NCI-H1436 (cell line): ENCODE measurements around the gene CTSD.
A peak's percentile ranks its signal among the peaks of the same experiment; 100 is the strongest.

Experiments used
- DNase-seq: peaks from one replicate; lab custom pipeline; 2025; lab: John Stamatoyannopoulos, UW

CTSD gene

GRCh38 chr11:1755692-1756561 is 7.8 kb downstream of the CTSD start:
- peak; percentile 21 for DNase-seq

DNA sequence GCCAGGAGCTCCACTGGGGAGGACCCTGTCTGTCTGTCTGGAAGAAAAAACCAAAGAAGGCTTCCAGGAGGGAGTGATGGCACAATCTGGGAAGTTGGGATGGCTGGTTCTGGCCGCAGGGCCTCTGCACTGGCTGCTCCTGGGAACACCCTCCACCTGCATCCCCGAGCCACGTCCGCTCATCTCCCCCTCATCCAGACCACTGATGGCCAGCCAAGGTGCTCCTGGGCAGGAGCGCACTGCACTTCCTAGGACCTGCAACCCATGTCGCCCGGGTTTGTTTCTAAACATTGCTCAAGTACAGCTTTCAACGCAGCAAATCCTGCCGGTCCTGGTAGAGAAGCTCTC is 8.4 kb downstream of the CTSD start:
- DNase-seq = no peak

GRCh38 chr11:1754376-1755150 is 9.2 kb downstream of the CTSD start:
- no peak for DNase-seq

DNA sequence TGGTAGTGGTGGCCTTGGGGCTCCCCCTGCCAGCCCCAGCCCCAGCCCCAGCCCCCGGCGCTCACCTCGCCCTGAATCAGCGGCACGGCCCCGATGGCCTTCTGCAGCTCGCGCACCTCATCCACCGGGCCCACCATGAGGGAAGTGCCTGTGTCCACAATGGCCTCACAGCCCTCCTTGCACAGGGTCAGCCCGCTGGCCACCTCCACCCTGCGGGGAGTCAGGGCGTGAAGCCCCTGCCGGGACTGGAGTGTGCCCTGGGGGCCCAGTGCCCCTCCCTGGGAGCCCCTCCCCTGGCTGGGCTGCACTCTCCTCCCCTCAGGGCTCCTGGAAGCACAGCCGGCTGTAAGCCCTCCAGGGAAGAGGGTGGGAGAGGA is 9.8 kb downstream of the CTSD start:
- DNase-seq = no peak

- no peak for DNase-seq
Observed at GRCh38 chr11:1753229-1753928, 10.3 kb downstream of the CTSD start.

DNA sequence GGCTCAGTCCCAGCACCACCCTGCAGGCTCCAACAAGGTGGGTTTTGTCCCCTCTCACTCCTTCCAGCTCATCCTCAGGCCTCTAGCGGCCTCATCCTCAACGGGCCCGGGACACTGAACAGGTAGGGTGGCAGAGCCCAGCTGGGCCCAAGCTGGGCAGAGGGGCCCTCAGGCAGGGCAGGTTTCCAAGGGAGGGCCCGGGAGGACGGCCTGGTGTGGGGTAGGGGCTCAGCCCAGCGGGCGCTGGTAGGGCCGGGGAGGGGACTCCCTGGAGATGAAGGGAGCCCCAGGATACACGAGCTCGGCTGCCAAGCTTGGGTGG is 10.9 kb downstream of the CTSD start:
- DNase-seq = no peak

GRCh38 chr11:1751999-1752906 is 11.5 kb downstream of the CTSD start:
- DNase-seq = no peak

DNA sequence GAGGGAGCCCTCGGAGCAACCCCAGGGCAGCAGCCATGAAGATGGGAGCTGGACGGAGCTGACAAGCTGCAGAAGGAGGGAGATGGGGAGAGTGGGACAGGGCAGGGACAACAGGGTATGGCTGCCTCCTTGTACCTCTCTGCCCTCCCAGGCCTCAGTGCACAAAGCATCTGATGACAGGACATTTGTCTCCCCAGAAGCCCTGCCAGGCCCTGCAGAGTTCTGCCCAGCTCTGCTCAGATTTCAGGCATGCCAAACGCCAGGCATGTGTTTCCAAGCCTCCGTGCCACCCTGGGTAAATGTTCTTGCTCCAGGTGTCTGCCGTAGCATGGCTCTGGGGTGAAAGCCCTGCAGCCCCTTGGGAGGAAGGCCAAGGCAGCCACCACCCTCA is 12.2 kb downstream of the CTSD start:
- DNase-seq = no peak

- DNase-seq = no peak
Observed at GRCh38 chr11:1750840-1751530, 12.7 kb downstream of the CTSD start.

DNA sequence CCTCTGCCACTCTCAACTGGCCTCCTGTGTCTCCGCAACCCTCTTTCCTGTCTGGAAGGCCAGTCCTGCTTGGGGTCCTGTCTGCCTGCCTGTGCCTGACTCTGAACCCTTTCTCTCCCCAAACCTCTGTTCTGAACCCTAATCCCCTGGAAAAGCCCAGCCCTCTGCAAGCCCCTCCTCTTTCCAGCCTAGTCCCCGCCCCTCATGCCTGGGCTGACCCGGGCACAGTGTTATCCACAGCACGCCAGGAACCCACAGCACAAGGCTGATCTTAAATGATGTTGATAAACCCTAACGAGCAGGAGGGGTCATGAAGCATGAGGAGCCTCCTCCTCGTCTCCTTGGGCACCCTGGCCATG is 13.3 kb downstream of the CTSD start, which contains the start of gene IFITM10:
IFITM10 (minus strand) TSS at position 115 of the 359 bp plus-strand sequence. CDS start 153 bp downstream, outside the sequence.
- DNase-seq = no peak

- DNase-seq = no peak
Observed at GRCh38 chr11:1749395-1750351, 14.1 kb downstream of the CTSD start.

DNA sequence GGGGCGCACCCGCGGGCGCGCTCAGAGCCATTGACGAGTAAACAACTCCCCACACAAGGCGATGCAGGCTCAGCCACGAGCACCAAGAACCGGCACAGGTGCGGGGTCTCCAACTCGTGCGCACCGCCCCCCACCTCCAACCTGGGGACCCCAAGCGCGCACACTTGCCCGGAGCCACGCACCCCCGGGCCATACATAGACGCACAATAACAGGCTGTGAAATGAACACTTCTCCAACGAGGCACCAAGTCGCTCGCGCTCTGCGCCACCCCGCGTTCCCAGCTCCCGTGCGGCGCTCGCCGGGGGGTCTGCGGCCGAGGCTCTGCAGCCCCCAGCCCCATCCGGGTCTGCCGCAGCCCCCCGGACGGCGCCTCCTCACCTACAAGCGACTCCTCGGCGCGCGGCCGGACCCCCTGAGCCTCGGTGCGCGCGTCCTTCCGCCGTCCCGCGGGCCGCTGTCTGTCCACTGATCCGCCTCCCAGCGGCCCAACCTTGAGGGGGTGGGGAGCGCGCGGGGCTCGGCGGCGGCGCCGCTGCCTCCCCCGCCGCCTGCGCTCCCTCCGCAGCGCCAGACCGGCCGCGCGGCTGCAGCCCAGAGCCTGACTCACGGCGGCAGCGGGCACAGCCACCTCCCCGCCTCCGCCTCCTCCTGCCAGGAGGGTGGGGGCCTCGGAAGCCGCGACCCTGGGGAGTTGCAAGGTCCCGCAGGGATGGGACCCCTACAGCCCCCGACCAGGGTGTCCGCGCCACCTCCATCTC is 14.9 kb downstream of the CTSD start:
- DNase-seq = no peak

DNA sequence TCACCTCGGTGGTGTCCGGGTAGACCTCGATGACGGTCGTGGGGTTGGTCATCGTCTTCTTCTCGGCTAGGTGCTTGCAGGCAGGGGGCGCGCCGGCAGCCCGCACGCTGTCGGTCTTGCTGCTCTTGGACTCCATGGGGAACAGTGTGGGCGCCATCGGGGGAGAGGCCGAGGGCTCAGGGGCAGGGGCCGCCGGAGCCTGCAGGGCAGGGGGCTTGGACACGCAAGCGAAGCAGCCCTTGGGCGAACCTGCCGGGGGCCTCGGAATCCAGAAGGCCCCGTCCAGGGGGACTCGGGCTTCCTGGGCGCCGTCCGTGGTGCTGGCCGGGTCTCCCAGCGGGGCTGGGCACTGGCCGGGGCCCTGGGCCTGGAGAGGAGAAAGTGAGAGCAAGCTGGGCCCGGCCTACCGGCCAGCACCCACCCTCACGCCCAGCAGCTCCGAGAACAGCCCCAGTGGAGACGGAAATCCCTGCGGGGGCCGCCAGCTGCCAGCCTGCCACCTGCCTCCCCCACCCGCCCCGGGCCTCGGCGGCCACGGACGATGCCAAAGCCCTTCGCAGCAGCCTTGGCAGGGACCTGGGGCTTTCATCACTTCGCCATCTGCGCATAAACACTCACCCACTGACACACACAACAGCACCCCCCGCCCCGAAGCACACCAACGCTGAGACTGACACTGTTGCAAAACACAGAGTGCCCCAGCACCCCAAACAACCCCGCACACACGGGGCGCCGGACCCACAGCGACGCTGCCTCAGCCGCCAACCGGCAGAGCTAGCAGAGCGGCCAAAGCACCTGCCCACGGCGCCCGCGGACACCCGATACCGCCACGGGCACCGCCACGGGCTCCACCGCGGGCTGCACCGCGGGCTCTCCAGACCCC is 15.7 kb downstream of the CTSD start:
- DNase-seq = no peak

DNA sequence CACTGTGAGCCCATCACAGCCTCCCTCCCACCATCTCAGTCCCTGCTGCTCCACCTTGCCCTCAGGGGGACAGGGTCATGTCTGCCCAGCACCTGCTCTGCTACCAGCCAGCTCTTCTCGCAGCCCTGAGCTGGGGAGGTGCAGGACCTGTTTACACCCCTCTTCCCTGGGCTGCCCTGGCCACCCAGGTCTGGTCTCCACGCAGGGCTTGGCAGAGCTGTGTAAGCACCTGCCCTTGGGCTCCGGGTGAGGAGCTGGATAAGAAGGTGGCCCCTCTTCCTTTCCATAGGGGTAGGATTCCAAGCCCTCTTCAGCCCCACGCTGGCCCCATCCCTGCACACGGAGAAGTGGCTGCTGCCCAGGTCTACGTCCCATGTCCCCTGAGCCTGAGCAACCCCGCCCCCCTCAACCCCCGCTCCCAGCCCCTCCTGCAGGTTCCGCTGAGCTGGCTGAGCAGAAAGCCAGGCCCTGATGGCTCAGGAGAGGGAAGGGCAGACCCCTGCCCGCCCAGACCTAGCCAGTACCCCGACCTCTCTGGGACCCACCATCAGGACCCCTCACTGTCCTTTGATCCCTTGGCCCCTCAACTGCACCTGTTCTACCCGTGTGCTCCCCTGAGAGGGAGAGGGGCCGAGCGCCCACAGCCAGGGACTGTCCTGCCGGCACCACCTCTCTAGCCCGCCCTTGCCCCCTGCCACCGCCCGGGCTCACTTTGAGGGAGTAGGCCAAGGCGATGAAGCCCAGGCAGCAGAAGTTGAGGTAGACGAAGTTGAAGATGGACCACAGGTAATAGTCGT is 16.6 kb downstream of the CTSD start:
- DNase-seq = no peak

DNA sequence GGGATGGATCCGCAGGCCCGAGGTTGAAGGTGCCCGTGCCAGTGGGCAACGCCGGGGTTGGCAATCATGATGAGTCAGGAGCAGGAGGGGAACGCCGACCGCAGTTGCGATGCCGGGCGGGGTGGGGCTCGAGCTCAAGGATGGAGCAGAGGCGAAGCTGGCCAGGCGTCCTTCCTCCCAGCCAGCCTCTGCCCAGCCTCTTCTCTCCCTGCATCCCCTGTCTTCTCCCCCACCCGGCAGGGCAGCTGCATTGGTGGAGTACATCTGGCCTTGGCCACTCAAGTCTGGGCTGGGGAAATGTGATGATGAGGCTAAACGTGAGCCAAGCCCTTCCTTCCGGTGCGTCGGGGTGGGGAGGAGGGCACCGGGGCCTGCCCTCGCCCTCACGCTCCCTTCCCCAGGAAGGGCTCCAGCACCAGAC is 17.2 kb downstream of the CTSD start:
- DNase-seq = no peak

- no peak for DNase-seq
Observed at GRCh38 chr11:1745701-1746320, 17.9 kb downstream of the CTSD start.
